GM19239 (cell line): ENCODE data around the gene PAIP2.
A peak's percentile ranks its signal among the peaks of the same experiment; 100 is the strongest.
"Not testable (repeated sequence)": the region's sequence is repeated elsewhere in the genome, so short reads cannot be mapped to it uniquely, and the experiment has no call there.

Experiments
- DNase-seq: peaks from one replicate; pipeline ENCODE4 v3.0.0; 2011; ENCODE audit warnings: low spot score; ENCODE audit not compliant: insufficient read length
- FAIRE-seq: peaks from 2 replicates; lab custom pipeline; 2011; peaks lifted over from hg19 to GRCh38; lab: Jason Lieb, UNC

The PAIP2 gene

GRCh38 chr5:139314276-139314675 lies 27.4 kb upstream of the PAIP2 start:
- DNase-seq (no peak), FAIRE-seq (no peak)

- DNase-seq = no peak
- no peak for FAIRE-seq
These were observed 26.5 kb upstream of the PAIP2 start for GRCh38 chr5:139315056-139315615.

GRCh38 chr5:139335811-139336210 lies 5.8 kb upstream of the PAIP2 start:
- FAIRE-seq (no peak), DNase-seq (no peak)

- FAIRE-seq = no peak
- no peak for DNase-seq
These were observed 1.6 kb upstream of the PAIP2 start for GRCh38 chr5:139340051-139340450.

- FAIRE-seq (no peak), DNase-seq (no peak)
These were observed 416 bp upstream of the PAIP2 start for GRCh38 chr5:139341187-139341688.

- DNase-seq = peak; percentile 45
- FAIRE-seq = peak; percentile 79
These were observed 719 bp downstream of the PAIP2 start for GRCh38 chr5:139342423-139342723.

- no peak for DNase-seq
- FAIRE-seq = no peak
These were observed 1.8 kb downstream of the PAIP2 start for GRCh38 chr5:139343476-139343875.

GRCh38 chr5:139344177-139344576 lies 2.5 kb downstream of the PAIP2 start:
- FAIRE-seq = no peak

GRCh38 chr5:139345442-139345841 lies 3.8 kb downstream of the PAIP2 start:
- DNase-seq, FAIRE-seq: not testable (repeated sequence)

More at GRCh38 chr5:139344177-139344576, 2.5 kb downstream of the PAIP2 start:
- DNase-seq = no peak

GRCh38 chr5:139347863-139348262 lies 6.2 kb downstream of the PAIP2 start:
- not testable (repeated sequence) for DNase-seq, FAIRE-seq

GRCh38 chr5:139354186-139354585 lies 12.5 kb downstream of the PAIP2 start:
- DNase-seq = no peak
- no peak for FAIRE-seq

GRCh38 chr5:139355900-139356299 lies 14.2 kb downstream of the PAIP2 start:
- DNase-seq, FAIRE-seq: not testable (repeated sequence)

- FAIRE-seq (no peak), DNase-seq (no peak)
These were observed 16.4 kb downstream of the PAIP2 start for GRCh38 chr5:139358064-139358463.

GRCh38 chr5:139360384-139360783 lies 18.7 kb downstream of the PAIP2 start:
- FAIRE-seq (no peak), DNase-seq (no peak)

GRCh38 chr5:139361835-139362429 lies 20.3 kb downstream of the PAIP2 start:
- FAIRE-seq = no peak
- DNase-seq = no peak

- DNase-seq (no peak), FAIRE-seq (no peak)
These were observed 22.3 kb downstream of the PAIP2 start for GRCh38 chr5:139363937-139364336.

- FAIRE-seq (no peak), DNase-seq (no peak)
These were observed 22.8 kb downstream of the PAIP2 start for GRCh38 chr5:139364466-139364865.

- no peak for FAIRE-seq
- no peak for DNase-seq
These were observed 27.0 kb downstream of the PAIP2 start for GRCh38 chr5:139368613-139369012.

- DNase-seq = no peak
- FAIRE-seq = no peak
These were observed 27.5 kb downstream of the PAIP2 start for GRCh38 chr5:139369181-139369580.

GRCh38 chr5:139371482-139372435 lies 30.1 kb downstream of the PAIP2 start:
- no peak for DNase-seq

GRCh38 chr5:139374909-139375308 lies 33.3 kb downstream of the PAIP2 start:
- FAIRE-seq = no peak

More at GRCh38 chr5:139371482-139372435, 30.1 kb downstream of the PAIP2 start:
- FAIRE-seq = no peak

More at GRCh38 chr5:139374909-139375308, 33.3 kb downstream of the PAIP2 start:
- DNase-seq = no peak
